GM12891 (cell line): ENCODE measurements around the gene CBX6.

Experiments
- PAX5 ChIP-seq: IDR thresholded peaks from 2 replicates; pipeline ENCODE4 v1.6.1; 2011; ENCODE audit warnings: low read length, moderate library complexity, mild to moderate bottlenecking; ENCODE audit not compliant: insufficient read depth, severe bottlenecking
- POLR2A ChIP-seq: IDR thresholded peaks from 2 replicates; pipeline ENCODE4 v1.6.1; 2011; ENCODE audit warnings: low read depth, low read length, control low read depth
- POLR2AphosphoS5 ChIP-seq: IDR thresholded peaks from 2 replicates; pipeline ENCODE4 v1.6.1; 2011; ENCODE audit warnings: low read depth, low read length, control low read depth
- POU2F2 ChIP-seq: IDR thresholded peaks from 2 replicates; pipeline ENCODE4 v1.6.1; 2011; ENCODE audit warnings: low read depth, mild to moderate bottlenecking, control low read depth, low read length, moderate library complexity
- SPI1 ChIP-seq: IDR thresholded peaks from 2 replicates; pipeline ENCODE4 v1.6.1; 2011; ENCODE audit warnings: low read depth, low read length, control low read depth
- TAF1 ChIP-seq: IDR thresholded peaks from 2 replicates; pipeline ENCODE4 v1.6.1; 2011; ENCODE audit warnings: low read depth, low read length, control low read depth

DNA sequence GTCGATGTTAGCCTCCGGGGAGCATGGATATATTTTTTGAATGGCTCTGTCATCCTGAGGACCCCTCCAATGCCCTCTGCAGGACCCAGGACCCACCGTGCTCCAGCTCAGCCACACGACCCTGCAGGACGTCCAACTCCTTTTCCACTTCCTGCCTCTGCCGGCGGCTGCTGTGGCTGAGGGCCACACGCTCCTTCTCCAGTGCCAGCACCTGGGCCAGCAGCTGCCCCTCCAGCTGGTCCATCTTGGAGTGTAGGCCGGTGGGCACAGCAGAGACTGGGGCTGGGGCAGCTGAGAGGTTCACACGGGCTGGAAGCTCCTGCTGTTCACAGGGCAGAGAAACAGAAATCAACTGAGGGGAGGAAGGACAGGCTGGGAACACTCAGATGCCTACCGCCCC lies 43.8 kb downstream of the CBX6 start:
- no peak for TF ChIP-seq POLR2AphosphoS5
- no peak for TF ChIP-seq POLR2A
- no peak for TF ChIP-seq TAF1
- TF ChIP-seq SPI1, result no peak
- no peak for TF ChIP-seq PAX5
- TF ChIP-seq POU2F2, result no peak
